ENCODE results near the gene C12orf56.
"Not testable (repeated sequence)": the region's sequence is repeated elsewhere in the genome, so short reads cannot be mapped to it uniquely, and the experiment has no call there.

The C12orf56 gene

DNA sequence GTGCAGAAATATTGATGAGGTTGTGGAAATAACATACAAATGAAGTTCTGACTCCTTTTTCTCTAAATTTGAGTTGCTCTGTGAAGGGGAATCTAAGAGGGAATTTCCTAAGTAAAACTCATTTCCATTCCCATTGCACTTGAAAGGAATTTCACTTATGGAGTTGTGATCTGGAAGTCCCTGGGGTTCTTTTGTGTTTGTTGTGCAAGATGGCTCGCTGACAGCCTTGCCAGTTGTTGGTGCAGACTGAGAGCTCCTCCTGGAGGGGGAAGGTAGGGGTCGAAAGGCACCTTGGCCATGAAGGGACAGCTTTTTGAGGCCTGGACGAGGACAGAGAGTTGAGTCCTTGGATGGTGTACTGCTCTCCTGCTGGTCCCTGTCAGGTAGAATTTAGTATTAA is 72.0 kb downstream of the C12orf56 start:
- Mint-ChIP-seq H3K27ac (no peak overlapping the region), H3K36me3 (ENCODE audit: low read depth) (no peaks in the 10 kb centered on the region), H3K9me3 (no peaks in the 10 kb centered on the region), H3K4me3 (no peak overlapping the region), H3K4me1 (ENCODE audit: low read depth) (no peaks in the 10 kb centered on the region), H3K27me3 (ENCODE audit: low read depth) (no peaks in the 10 kb centered on the region)
- DNase-seq (ENCODE audit: low spot score): no peak

DNA sequence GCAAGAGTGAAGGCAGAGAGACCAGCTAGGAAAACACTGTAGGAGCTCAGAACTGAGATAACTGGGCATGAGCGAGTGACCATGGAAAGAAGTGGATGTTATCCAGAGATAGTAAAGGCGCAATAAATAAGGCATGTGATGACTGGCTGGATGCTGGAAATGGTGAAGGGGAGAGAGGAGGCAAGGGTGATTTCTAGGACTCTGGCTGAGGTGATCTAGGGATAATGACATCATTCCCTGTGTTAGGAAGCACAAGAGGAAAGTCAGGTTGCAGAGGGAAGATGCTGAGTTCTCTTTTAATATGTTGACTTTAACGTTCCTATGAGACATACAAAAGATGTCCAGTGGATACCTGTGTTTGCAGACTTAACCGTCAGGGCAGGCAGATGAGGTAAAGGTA is 78.7 kb downstream of the C12orf56 start:
- no peaks in the 10 kb centered on the region for H3K9me3 Mint-ChIP-seq
- DNase-seq (ENCODE audit: low spot score): no peak
- H3K27me3 Mint-ChIP-seq (ENCODE audit: low read depth): no peaks in the 10 kb centered on the region
- H3K27ac Mint-ChIP-seq: no peak overlapping the region
- H3K4me3 Mint-ChIP-seq: no peak overlapping the region
- no peaks in the 10 kb centered on the region for H3K4me1 Mint-ChIP-seq (ENCODE audit: low read depth)
- no peaks in the 10 kb centered on the region for H3K36me3 Mint-ChIP-seq (ENCODE audit: low read depth)

DNA sequence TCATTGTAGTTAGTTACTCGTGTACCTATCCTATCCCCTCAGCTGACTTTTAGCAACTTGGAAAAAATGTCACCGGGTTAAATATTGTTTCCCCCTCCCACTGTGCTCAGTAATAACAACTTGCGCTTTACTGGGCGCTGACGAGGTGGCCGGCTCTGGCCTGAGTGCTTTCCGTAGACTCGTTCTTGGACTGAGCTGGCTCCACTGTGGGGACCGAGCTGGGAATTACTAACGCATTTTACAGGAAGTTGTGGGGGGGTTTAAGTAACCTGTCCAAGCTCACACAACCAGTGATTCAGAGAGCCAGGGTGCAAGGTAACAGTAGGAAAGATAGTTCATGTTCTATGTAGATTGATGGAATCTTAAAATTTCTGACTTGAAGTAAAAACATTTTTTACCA is 86.0 kb downstream of the C12orf56 start:
- Mint-ChIP-seq H3K9me3 (no peaks in the 10 kb centered on the region), H3K4me1 (ENCODE audit: low read depth) (no peaks in the 10 kb centered on the region), H3K27me3 (ENCODE audit: low read depth) (peaks cover 4% of the 10 kb centered on the region), H3K36me3 (ENCODE audit: low read depth) (no peaks in the 10 kb centered on the region), H3K4me3 (no peak overlapping the region), H3K27ac (no peak overlapping the region)
- no peak for DNase-seq (ENCODE audit: low spot score)

DNA sequence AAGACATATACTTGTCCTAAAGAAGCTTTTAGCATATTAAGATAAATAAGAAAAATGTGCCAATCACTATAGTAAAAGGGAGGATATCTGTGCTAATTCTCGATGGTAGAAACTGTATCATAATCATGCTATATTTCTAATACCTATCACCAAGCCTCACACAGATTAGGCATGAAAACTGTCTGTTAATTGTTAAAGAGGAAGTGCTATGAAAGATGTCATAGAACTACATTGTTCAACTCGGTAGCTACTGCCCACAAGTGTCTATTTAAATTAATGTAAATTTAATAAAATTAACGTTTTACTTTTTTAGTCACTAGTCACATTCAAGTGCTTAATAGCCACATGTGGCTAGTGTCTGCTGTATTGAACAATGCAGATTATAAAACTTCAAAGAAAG is 90.9 kb downstream of the C12orf56 start:
- H3K27ac Mint-ChIP-seq: no peak overlapping the region
- H3K9me3 Mint-ChIP-seq: no peaks in the 10 kb centered on the region
- H3K36me3 Mint-ChIP-seq (ENCODE audit: low read depth): no peaks in the 10 kb centered on the region
- peaks cover 16% of the 10 kb centered on the region for H3K27me3 Mint-ChIP-seq (ENCODE audit: low read depth)
- DNase-seq (ENCODE audit: low spot score): no peak
- H3K4me1 Mint-ChIP-seq (ENCODE audit: low read depth): no peaks in the 10 kb centered on the region
- no peak overlapping the region for H3K4me3 Mint-ChIP-seq

DNA sequence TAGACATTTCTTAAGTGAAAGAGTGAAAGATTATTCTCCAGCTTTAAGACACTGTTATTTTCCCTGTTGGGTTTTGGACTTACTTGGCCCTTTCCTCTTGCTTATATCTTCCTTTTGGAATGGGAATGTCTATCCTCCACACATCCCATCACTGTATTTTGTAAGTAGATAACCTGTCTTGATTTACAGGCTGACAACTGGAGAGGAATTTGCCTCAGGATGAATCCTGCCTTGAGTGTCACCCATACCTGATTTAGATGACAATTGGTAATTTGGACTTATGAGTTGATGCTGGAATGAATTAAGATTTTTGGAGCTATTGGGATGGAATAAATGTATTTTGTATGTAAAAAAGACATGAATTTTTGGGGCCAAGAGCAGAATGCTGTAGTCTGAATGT is 94.3 kb downstream of the C12orf56 start:
- no peaks in the 10 kb centered on the region for H3K4me1 Mint-ChIP-seq (ENCODE audit: low read depth)
- peaks cover 14% of the 10 kb centered on the region for H3K27me3 Mint-ChIP-seq (ENCODE audit: low read depth)
- no peak overlapping the region for H3K4me3 Mint-ChIP-seq

DNA sequence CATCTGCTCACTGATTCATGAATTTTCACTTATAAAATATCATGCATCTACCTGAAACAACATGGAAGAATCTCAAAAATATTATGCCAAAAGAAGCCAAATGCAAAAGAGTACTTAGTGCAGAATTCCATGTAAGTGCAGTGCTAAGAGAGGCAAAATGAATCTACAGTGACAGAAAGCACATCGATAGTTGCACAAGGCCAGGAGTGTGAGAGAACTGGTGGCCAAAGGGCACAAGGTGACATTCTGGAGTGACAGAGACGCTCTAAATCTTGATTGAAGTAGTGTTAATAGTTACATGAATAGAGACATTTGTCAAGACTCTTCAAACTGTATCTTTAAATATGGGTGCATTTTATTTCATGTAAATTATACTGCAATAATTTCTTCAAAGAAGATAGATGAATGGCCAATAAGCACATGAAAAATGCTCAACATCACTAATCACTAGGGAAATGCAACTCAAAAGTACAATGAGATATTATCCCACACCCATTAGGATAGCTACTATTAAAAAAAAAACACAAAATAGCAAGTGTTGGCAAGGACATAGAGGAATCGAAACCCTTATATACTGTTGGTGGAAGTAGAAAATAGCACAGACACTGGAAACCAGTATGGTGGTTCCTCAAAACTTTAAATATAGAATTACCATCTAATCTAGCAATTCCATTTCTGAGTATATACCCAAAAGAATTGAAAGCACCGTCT is 96.7 kb downstream of the C12orf56 start:
- Mint-ChIP-seq H3K4me3 (no peak overlapping the region), H3K27ac (no peak overlapping the region), H3K9me3 (no peaks in the 10 kb centered on the region), H3K4me1 (ENCODE audit: low read depth) (no peaks in the 10 kb centered on the region), H3K36me3 (ENCODE audit: low read depth) (no peaks in the 10 kb centered on the region), H3K27me3 (ENCODE audit: low read depth) (peaks cover 10% of the 10 kb centered on the region)
- DNase-seq (ENCODE audit: low spot score): no peak

More for the DNA sequence above, 94.3 kb downstream of the C12orf56 start:
- no peak for DNase-seq (ENCODE audit: low spot score)
- no peak overlapping the region for H3K27ac Mint-ChIP-seq
- no peaks in the 10 kb centered on the region for H3K36me3 Mint-ChIP-seq (ENCODE audit: low read depth)
- no peaks in the 10 kb centered on the region for H3K9me3 Mint-ChIP-seq

DNA sequence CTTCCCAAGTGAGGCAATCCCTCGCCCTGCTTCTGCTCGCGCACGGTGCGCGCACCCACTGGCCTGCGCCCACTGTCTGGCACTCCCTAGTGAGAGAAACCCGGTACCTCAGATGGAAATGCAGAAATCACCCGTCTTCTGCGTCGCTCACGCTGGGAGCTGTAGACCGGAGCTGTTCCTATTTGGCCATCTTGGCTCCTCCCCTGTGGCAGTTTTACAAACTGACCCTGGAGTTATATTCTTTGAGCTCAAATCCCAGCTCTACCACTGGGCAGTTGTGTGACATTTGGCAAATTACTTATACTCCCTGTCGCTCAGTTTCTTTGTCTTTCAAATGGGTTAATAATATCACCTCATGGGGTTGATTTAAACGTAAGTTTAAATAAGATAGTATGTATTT is 97.4 kb downstream of the C12orf56 start:
- not testable (repeated sequence) for H3K36me3 Mint-ChIP-seq (ENCODE audit: low read depth); H3K27me3 Mint-ChIP-seq (ENCODE audit: low read depth); DNase-seq (ENCODE audit: low spot score); H3K9me3 Mint-ChIP-seq; H3K27ac Mint-ChIP-seq; H3K4me3 Mint-ChIP-seq; H3K4me1 Mint-ChIP-seq (ENCODE audit: low read depth)

DNA sequence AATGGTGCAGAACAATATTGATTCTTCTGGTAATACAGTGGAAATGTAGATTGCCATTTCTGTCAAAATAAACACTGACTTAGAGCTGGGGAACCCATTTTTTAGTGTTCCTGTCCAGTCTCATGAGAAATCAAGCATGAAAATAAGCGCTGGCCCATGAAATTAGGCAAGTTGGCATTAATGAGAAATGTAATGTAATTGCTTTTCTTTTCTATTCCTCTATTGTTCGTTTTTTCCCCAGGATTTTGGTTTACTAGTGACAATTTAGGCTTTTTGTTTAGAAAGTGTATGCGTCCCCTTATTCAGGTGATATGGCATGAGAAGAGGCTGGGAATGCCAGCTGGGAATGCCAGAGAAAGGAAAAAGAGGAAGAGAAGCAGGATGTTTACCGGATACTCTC is 104.0 kb downstream of the C12orf56 start:
- no peaks in the 10 kb centered on the region for H3K36me3 Mint-ChIP-seq (ENCODE audit: low read depth)
- no peaks in the 10 kb centered on the region for H3K9me3 Mint-ChIP-seq
- H3K4me1 Mint-ChIP-seq (ENCODE audit: low read depth): no peaks in the 10 kb centered on the region
- H3K4me3 Mint-ChIP-seq: no peak overlapping the region
- H3K27ac Mint-ChIP-seq: no peak overlapping the region
- no peaks in the 10 kb centered on the region for H3K27me3 Mint-ChIP-seq (ENCODE audit: low read depth)
- no peak for DNase-seq (ENCODE audit: low spot score)

DNA sequence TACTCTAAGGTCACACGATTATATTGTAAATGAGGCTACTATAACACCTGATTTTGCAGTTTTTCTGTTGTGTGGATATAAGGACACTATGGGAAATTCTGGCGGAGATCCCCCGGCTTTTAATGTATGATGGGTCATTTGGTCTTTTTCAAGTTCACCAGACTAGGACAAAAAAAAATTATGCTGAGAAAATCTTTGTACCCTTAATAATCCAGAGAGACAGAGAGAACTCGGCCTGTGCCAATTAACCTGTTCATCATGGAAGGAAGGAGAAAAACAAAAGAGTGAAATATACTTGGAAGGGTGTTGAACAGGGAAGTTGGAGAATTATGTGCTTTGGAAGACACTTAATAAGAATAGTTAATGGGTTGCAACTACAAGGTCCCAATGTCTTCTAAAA is 106.3 kb downstream of the C12orf56 start:
- Mint-ChIP-seq H3K4me3 (no peak overlapping the region), H3K27me3 (ENCODE audit: low read depth) (peaks cover 1% of the 10 kb centered on the region), H3K9me3 (no peaks in the 10 kb centered on the region), H3K36me3 (ENCODE audit: low read depth) (no peaks in the 10 kb centered on the region), H3K4me1 (ENCODE audit: low read depth) (no peaks in the 10 kb centered on the region), H3K27ac (no peak overlapping the region)
- DNase-seq (ENCODE audit: low spot score): no peak

DNA sequence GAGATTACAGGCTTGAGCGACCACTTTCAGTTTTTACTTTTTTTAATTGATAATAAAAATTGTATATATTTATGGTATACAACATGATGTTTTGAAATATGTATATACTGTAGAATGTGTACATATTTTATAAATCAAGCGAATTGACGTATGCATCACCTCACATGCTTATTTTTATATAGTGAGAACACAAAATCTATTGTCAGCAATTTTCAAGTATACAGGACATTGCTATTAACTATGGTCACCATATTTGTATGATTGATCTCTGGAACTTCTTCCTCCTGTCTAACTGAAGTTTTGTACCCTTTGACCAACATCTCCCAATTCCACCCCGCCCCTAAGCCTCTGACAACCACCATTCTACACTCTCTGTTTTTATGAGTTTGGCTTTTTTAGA is 112.1 kb downstream of the C12orf56 start:
- DNase-seq (ENCODE audit: low spot score): no peak
- no peaks in the 10 kb centered on the region for H3K4me1 Mint-ChIP-seq (ENCODE audit: low read depth)
- H3K27ac Mint-ChIP-seq: peak overlapping the region; percentile 49
- H3K9me3 Mint-ChIP-seq: no peaks in the 10 kb centered on the region
- no peak overlapping the region for H3K4me3 Mint-ChIP-seq
- no peaks in the 10 kb centered on the region for H3K36me3 Mint-ChIP-seq (ENCODE audit: low read depth)
- H3K27me3 Mint-ChIP-seq (ENCODE audit: low read depth): peaks cover 7% of the 10 kb centered on the region

DNA sequence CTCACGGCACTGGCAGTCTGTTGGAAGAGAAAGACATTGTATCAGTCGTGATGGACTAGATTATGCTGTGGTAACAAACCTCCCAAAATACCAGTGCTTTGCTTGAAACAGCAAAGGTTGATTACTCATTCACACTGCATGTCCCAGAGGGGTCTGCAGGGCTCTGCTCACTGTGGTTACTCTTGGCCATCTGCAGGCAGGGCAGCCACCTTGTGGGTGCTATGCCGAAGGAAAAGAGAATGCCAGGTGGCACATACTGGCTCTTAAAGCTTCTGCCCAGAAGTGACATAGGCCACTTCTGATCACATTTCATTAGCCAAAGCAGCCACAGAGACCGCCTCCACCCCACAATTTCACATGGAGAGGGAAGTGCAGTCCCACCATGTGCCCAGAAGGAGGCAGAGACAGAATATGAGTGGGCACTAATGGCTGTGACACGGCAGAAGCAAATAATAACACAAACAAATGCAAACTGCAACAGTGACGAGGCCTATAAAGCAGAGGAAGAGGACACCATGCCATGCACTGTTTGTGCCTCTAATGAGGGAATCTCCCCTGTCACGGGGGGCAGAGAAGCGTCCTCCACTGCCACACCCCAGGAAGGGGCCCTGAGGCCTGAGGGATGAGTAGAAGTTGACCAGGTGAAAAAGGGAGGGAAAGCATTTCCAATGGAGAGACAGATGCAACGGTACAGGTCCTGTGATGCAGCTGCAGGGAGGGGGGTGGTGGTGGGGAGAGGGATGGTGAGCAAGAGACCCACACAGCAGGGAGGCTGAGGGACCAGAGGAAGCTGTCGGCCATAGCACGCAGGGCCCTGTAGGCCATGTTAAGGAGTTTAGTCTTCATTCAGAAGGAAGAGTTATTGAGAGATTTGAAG is 116.8 kb downstream of the C12orf56 start:
- Mint-ChIP-seq H3K4me1 (ENCODE audit: low read depth) (no peaks in the 10 kb centered on the region), H3K27me3 (ENCODE audit: low read depth) (peaks cover 3% of the 10 kb centered on the region), H3K4me3 (no peak overlapping the region), H3K9me3 (no peaks in the 10 kb centered on the region), H3K36me3 (ENCODE audit: low read depth) (no peaks in the 10 kb centered on the region), H3K27ac (no peak overlapping the region)
- no peak for DNase-seq (ENCODE audit: low spot score)

DNA sequence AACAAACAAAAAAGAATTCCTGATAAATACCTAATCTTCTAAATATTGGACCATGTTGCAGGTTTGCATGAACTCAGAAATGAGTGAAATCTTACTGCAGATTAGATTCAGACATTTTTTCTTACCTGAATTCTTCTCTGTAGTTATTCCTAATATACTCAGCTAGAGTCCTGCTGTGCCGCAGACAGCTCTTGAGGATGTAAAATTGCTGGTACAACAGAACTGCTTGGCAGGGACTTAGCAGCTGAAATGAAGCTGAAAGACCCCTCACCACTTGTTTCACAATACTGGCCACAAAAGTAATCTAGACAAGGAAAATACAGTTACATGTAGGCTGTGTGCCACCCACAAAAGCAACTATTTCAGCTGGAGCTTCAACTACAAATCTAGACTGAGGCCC is 120.1 kb downstream of the C12orf56 start:
- H3K27ac Mint-ChIP-seq: no peak overlapping the region
- no peaks in the 10 kb centered on the region for H3K4me1 Mint-ChIP-seq (ENCODE audit: low read depth)
- H3K9me3 Mint-ChIP-seq: no peaks in the 10 kb centered on the region
- DNase-seq (ENCODE audit: low spot score): no peak
- peaks cover 2% of the 10 kb centered on the region for H3K27me3 Mint-ChIP-seq (ENCODE audit: low read depth)
- H3K4me3 Mint-ChIP-seq: no peak overlapping the region
- H3K36me3 Mint-ChIP-seq (ENCODE audit: low read depth): no peaks in the 10 kb centered on the region

DNA sequence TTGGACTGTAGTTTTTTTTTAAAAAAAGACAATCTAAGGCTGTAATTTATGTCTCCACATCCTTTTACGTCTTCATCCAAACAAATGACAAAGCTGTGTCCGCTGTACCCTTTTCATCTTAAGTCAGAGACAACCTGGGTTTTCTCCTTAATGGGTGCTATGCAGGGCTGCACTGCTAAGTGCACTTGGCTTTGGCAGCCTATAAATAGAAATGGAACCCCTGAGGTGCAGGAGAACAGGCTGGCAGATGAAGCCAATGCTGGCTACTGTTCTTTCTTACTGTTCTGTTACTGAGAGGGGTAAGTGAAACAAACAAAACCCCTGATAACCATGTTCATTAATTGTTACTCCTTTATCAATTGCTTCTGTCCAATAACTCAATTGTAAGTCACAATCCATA is 121.4 kb downstream of the C12orf56 start:
- Mint-ChIP-seq H3K27ac (no peak overlapping the region), H3K9me3 (no peaks in the 10 kb centered on the region), H3K4me3 (no peak overlapping the region), H3K27me3 (ENCODE audit: low read depth) (peaks cover 2% of the 10 kb centered on the region), H3K36me3 (ENCODE audit: low read depth) (no peaks in the 10 kb centered on the region), H3K4me1 (ENCODE audit: low read depth) (no peaks in the 10 kb centered on the region)
- DNase-seq (ENCODE audit: low spot score): no peak

DNA sequence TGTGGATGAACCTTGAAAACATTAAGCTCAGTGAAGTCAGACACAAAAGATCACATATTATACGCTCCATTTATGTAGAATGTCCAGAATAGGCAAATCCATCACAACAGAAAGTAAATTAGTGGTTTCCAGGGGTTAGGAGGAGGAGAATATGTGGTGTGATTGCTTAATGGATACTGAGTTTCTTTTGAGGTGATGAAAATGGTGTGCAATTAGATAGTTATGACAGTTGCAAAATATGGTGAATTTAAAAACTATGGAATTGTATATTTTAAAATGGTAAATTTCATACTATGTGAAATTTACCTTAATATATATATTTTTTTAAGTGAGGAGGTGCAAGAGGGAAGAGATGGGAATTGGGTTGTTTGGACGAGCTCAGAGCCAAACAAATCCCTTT is 122.1 kb downstream of the C12orf56 start:
- Mint-ChIP-seq H3K36me3 (ENCODE audit: low read depth) (no peaks in the 10 kb centered on the region), H3K9me3 (no peaks in the 10 kb centered on the region), H3K27me3 (ENCODE audit: low read depth) (peaks cover 2% of the 10 kb centered on the region), H3K4me1 (ENCODE audit: low read depth) (no peaks in the 10 kb centered on the region), H3K27ac (no peak overlapping the region), H3K4me3 (no peak overlapping the region)
- DNase-seq (ENCODE audit: low spot score): no peak
